ENCODE data around the gene POLR2L. TPM values are rescaled to one million over a fixed set of nuclear protein-coding genes. Genes with fewer than 3 reads are reported as not detected.

Gene POLR2L
- total RNA-seq, 1 donor from 2014 or later: 213 TPM

GRCh38 chr11:809287-810039 lies 32.9 kb downstream of the POLR2L start, which contains the start of gene RPLP2:
Gene RPLP2 (plus strand): TSS chr11:809967. CDS start chr11:810235, 268 bp downstream.
- H3K4me3 ChIP-seq (ENCODE audit: low read depth, low read length): peak within 1 kb of the TSS; percentile 96
- DNase-seq (ENCODE audit: low read depth): peak; percentile 57
- TF ChIP-seq, protein P1, sequence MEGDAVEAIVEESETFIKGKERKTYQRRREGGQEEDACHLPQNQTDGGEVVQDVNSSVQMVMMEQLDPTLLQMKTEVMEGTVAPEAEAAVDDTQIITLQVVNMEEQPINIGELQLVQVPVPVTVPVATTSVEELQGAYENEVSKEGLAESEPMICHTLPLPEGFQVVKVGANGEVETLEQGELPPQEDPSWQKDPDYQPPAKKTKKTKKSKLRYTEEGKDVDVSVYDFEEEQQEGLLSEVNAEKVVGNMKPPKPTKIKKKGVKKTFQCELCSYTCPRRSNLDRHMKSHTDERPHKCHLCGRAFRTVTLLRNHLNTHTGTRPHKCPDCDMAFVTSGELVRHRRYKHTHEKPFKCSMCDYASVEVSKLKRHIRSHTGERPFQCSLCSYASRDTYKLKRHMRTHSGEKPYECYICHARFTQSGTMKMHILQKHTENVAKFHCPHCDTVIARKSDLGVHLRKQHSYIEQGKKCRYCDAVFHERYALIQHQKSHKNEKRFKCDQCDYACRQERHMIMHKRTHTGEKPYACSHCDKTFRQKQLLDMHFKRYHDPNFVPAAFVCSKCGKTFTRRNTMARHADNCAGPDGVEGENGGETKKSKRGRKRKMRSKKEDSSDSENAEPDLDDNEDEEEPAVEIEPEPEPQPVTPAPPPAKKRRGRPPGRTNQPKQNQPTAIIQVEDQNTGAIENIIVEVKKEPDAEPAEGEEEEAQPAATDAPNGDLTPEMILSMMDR (conservative IDR thresholded peaks at IDR 0.05; ENCODE audit: low read depth, low read length): no peak

DNA sequence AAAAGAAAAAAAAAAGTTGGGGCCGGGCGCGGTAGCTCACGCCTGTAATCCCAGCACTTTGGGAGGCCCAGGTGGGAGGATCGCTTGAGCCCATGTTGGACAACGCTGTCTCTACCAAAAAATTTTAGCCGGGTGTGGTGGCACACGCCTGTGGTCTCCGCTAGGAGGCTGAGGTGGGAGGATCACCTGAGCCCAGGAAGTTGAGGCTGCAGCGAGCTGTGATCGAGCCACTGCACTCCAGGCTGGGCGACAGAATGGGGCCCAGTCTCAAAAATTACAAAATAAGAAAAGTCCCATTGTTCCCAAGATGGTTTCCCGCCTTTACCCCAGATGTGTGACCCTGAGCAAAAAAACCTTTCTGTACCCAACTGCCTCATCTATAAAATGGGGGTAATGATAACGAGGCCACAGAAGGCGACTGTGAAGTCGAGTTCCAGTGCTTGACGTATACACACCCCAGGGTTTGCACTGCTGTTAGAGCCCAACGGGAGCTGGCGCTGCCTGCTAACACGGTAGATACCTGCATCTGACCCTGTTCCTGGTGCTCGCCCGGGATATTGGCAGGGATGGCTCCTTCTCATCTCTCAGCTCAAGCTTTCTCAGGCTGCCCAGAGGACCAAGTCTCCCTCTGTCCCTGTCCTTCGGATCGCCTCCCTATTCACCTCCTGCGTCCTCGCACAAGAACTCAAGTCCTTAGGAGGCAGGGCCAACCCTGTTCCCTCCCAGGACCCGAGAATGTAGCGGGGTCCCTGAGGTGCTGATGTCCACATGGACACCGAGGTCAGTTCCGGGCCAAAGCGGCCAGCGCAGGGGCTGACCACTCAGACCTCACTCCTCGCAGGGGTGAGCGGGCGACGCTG lies 33.7 kb downstream of the POLR2L start:
- H3K4me3 ChIP-seq (ENCODE audit: low read depth, low read length): peak overlapping the region; percentile 96
- DNase-seq (ENCODE audit: low read depth): no peak
- TF ChIP-seq, protein P1 (conservative IDR thresholded peaks at IDR 0.05; ENCODE audit: low read depth, low read length): no peak

GRCh38 chr11:804599-804964 lies 37.7 kb downstream of the POLR2L start:
- TF ChIP-seq, protein P1 (conservative IDR thresholded peaks at IDR 0.05; ENCODE audit: low read depth, low read length): no peak
- H3K4me3 ChIP-seq (ENCODE audit: low read depth, low read length): peak overlapping the region; percentile 70
- no peak for DNase-seq (ENCODE audit: low read depth)

- TF ChIP-seq, protein P1 (conservative IDR thresholded peaks at IDR 0.05; ENCODE audit: low read depth, low read length): no peak
- DNase-seq (ENCODE audit: low read depth): no peak
Observed at GRCh38 chr11:803770-804598, 38.3 kb downstream of the POLR2L start.

GRCh38 chr11:803467-803742 lies 38.9 kb downstream of the POLR2L start:
- H3K4me3 ChIP-seq (ENCODE audit: low read depth, low read length): no peak overlapping the region
- DNase-seq (ENCODE audit: low read depth): no peak
- TF ChIP-seq, protein P1 (conservative IDR thresholded peaks at IDR 0.05; ENCODE audit: low read depth, low read length): no peak

More at GRCh38 chr11:803770-804598, 38.3 kb downstream of the POLR2L start:
- peak overlapping the region; percentile 70 for H3K4me3 ChIP-seq (ENCODE audit: low read depth, low read length)

DNA sequence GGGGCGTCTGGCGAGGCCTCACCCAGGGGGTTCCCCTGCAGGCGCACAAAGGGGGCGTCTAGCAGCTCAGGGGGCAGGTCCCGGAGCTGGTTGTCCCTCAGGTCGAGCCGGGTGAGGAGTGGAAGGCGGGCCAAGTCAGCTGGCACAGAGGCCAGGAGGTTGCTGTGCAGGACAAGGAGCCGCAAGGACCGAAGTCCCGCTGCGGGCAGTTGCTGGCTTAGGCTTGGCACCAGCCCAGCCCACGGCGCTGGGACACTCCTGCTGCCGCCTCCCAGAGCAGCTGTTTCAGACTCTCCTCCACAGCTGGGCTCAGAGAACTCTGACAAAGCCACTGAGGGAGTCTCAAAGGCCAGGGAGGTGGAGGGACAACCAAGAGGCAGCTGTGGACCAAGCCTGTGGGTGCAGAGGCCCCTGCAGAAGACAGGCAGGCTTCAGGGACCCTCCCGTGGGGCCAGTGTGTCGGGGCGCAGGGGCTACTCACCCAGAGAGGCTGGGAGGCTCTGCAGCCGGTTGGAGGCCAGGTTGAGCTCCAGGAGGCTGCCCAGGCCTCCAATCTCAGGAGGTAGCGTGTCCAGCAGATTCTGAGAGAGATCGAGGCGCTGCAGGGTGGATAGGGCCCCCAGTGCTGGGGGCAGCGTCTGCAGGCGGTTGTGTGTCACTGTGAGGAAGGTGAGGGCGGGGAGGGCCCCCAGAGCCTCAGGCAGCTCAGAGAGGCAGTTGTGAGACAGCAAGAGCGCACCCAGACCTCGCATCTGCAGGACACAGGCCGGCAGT lies 39.4 kb downstream of the POLR2L start:
- TF ChIP-seq, protein P1 (conservative IDR thresholded peaks at IDR 0.05; ENCODE audit: low read depth, low read length): no peak
- no peak overlapping the region for H3K4me3 ChIP-seq (ENCODE audit: low read depth, low read length)
- no peak for DNase-seq (ENCODE audit: low read depth)

Data from epithelial cell of proximal tubule (primary cell).